VCaP (cell line): ENCODE data around the gene PTPN5.

Experiments used
- H3K27ac ChIP-seq: fragments of 450-650 bp; 2 replicates; pipeline ENCODE4 v1.5.1; 2017
- TF ChIP-seq, protein P1 (sequence below): fragments of 450-650 bp; conservative IDR thresholded peaks from 2 replicates; pipeline ENCODE4 v1.5.1; 2017; ENCODE audit warnings: mild to moderate bottlenecking, moderate library complexity

Gene PTPN5

DNA sequence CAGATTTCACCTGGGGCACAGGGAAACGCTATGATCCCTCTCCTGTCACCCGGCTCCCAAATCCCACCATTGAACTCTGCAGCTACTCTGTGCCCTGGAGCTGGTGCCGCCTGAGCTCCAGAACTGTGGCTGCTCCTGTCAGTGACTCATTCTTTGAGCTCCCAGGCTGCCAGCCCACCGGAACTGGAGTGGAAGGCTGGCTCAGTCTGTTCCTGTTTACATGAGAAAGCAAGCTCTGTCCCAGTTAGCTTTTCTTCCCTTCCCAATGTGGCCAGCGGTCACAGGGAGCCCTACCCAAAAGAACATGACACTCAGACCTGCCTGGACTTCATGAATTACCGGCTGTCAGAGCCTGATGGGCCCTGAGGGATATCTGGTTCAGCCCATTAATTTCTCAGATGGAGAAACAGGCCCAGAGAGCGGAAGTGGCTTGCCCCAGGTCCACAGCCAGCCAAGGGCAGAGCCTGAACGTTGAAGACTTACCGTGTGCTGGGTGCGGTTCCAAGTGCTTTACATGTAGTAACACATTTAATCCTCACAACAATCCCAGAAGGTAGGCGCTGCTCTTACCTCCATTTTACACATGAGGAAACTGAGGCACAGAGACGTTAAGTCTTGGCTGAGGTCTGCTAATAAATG lies 41.8 kb downstream of the PTPN5 start:
- no peak overlapping the region for H3K27ac ChIP-seq
- TF ChIP-seq, protein P1, sequence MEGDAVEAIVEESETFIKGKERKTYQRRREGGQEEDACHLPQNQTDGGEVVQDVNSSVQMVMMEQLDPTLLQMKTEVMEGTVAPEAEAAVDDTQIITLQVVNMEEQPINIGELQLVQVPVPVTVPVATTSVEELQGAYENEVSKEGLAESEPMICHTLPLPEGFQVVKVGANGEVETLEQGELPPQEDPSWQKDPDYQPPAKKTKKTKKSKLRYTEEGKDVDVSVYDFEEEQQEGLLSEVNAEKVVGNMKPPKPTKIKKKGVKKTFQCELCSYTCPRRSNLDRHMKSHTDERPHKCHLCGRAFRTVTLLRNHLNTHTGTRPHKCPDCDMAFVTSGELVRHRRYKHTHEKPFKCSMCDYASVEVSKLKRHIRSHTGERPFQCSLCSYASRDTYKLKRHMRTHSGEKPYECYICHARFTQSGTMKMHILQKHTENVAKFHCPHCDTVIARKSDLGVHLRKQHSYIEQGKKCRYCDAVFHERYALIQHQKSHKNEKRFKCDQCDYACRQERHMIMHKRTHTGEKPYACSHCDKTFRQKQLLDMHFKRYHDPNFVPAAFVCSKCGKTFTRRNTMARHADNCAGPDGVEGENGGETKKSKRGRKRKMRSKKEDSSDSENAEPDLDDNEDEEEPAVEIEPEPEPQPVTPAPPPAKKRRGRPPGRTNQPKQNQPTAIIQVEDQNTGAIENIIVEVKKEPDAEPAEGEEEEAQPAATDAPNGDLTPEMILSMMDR: no peak

DNA sequence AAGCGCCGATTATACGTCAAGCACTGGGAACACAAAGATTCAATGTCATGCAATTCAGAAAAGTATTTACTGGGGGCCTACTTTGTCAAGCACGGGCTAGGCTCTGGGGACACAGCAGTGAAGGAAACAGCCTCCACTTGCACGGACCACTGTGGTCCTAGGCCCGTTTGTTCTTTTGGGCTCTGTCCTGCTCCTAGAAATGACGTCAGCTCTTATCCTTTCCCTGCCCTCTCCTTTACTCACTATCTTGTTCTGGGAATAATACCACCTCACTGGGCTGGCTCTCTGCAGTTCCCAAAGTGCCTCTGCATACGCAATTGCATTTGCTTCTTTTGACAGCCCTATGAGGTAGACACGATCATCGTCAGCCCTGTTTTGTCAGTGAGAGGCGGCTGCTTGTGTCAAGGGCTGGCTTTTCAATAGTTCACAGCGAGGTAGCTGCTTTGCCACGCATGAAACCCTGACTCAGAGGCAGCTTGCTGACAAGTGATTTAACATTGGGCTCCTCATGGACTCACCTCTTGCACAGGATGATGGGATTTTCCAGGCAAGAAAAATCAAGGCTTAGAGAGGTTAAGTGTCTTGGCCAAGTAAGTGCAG lies 42.7 kb downstream of the PTPN5 start:
- TF ChIP-seq, protein P1: no peak
- H3K27ac ChIP-seq: no peak overlapping the region

DNA sequence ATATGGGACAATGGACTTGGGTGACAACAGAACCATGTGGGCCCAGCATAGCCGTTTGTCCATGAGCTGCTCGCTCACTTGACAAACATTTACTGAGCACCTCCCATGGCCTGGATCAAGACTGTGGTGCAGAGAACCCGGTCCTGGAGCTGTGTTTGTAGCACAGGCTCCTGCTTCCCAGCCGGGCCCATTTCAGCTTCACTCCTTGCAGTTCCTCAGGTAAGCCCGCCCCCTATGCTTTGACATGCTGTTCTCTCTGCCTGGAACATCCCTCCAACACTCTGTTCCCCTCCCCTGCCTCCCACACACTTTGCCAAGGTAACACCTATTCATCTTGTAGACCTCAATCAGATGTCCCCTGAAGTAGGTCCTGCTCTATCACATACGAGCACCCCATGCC lies 46.3 kb downstream of the PTPN5 start:
- TF ChIP-seq, protein P1: no peak
- H3K27ac ChIP-seq: no peak overlapping the region

DNA sequence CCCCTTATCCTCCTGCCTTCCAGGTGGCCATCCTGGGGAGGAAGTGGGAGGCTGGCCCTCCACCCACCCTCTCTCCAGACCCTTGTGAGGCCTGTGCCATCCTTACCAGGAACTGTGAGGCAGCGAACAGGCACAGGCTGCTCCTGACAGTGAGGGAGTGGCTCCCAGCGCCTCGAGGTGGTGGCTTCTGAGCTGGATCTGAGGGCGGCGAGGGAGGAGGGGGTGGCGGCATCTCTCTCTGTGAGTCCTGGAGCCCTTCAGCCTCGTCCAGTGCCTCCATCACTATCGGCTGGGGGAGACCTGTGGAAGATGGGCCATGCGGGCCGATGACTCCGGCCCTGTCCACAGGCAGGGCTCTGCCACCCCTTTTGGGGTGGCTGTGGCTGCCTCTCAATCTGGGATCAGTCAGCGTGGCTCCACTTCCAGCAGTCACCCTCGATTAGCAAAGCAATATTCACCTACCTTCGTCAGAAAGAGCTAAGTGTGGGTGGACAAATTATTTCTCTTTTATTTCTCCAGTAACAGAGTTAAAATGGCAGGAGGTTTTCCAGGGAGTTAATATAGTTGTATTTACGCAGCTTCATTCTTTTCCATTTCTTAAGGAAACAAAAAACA lies 47.6 kb downstream of the PTPN5 start:
- TF ChIP-seq, protein P1: no peak
- no peak overlapping the region for H3K27ac ChIP-seq

DNA sequence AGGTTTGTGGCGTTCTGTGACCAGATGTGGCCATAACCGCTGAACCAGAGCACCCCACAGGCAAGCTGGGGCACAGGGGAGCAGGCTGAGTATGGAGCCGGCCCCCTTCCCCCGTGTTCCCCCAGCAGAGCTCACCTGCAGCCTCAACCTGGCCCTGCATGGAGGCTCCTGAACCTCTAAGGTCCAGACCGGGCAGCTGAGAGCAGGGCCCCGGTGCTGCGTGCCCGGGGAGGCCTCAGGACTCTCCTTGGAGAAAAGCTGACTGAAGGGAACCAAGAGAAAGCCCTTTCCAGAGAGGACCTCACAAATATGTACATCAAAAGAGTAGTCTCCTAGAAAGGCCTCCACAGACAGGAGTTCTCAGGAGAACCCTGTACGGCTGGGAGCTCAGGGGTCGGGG lies 48.2 kb downstream of the PTPN5 start:
- TF ChIP-seq, protein P1: no peak

DNA sequence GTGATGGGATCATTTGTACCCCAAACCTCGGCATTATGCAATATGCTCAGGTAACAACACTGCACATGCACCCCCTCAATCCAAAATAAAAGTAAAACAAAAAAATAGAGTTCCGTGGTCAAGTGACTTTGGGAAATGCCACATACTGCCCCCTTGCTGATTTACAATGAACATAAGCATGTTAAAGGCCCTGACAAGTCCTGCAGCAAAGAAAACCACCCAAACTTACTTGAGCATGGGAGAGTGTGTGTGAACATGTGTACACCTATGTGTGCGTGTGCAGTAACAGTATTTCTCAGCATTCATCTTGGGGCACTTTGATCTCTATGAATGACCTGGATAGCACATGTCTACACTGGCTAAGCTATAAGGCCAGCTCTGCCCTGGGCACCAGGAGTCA lies 49.8 kb downstream of the PTPN5 start:
- no peak overlapping the region for H3K27ac ChIP-seq
- TF ChIP-seq, protein P1: no peak

More for the DNA sequence above, 48.2 kb downstream of the PTPN5 start:
- no peak overlapping the region for H3K27ac ChIP-seq

DNA sequence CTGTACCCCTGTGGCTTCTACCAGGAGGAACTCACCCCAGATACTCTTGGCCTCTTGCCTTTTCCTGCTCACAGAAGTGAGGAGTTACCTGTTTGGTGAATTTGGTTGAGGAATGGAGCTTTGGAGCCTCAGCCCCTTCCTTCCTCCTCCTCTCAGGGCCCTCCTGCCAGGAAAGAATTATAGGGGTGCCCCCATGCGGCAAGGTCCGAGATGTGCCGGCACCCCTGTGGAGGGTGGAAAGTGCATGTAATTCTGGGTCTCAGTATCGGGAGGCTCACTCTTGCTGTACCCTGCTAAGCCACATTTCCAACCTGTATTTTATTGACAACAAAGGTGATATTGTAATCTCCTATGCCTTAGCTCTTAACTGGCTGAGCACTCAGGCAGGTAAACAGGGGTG lies 51.9 kb downstream of the PTPN5 start:
- TF ChIP-seq, protein P1: no peak
- no peak overlapping the region for H3K27ac ChIP-seq
